Natural killer cell (primary cell): ENCODE measurements around the gene TENT4B. TPM values are rescaled to one million over a fixed set of nuclear protein-coding genes. Genes with fewer than 3 reads are reported as not detected.

ENCODE experiments used
- ATAC-seq, 3 donors: fragments of 150-1000 bp in 2 of 3; fragments of 200-7000 bp in 1 of 3; cut with Tn5 transposase; 1 replicate in 1 of 3; 2 replicates in 2 of 3; pipeline ENCODE4 v1.10.0; 2021; ENCODE audit warnings: mild to moderate bottlenecking in 2 of 3, moderate library complexity in 2 of 3
- DNase-seq, 2 donors: peaks; one replicate each; pipeline versions ENCODE4 v3.0.0 to v3.0.0-alpha.2; 2013 to 2021; ENCODE audit warnings: mixed read lengths in 1 of 2
- H3K27ac ChIP-seq: one replicate; pipeline ENCODE4 v1.5.1; 2013; ENCODE audit warnings: mild to moderate bottlenecking, low read length
- H3K27me3 ChIP-seq: one replicate; pipeline ENCODE4 v1.6.1; 2013; ENCODE audit warnings: low read length; ENCODE audit not compliant: control insufficient read depth, insufficient read depth
- H3K36me3 ChIP-seq: one replicate; pipeline ENCODE4 v1.6.1; 2013; ENCODE audit warnings: low read length; ENCODE audit not compliant: control insufficient read depth, insufficient read depth
- H3K4me1 ChIP-seq: one replicate; pipeline ENCODE4 v1.6.1; 2013; ENCODE audit warnings: low read length; ENCODE audit not compliant: control insufficient read depth, insufficient read depth
- H3K4me3 ChIP-seq: one replicate; pipeline ENCODE4 v1.5.1; 2013; ENCODE audit warnings: low read length
- H3K9me3 ChIP-seq: one replicate; pipeline ENCODE4 v1.6.1; 2013; ENCODE audit warnings: low read length; ENCODE audit not compliant: control insufficient read depth, insufficient read depth
- H3K27ac Mint-ChIP-seq, 2 donors: one replicate each; pipeline ENCODE4 v1.8.0; 2022; ENCODE audit warnings: mild to moderate bottlenecking in 2 of 2, mixed read lengths in 2 of 2, moderate library complexity in 1 of 2
- H3K27me3 Mint-ChIP-seq, 2 donors: one replicate each; pipeline ENCODE4 v1.8.0; 2022; ENCODE audit warnings: low read depth in 2 of 2, mixed read lengths in 2 of 2
- H3K36me3 Mint-ChIP-seq: one replicate; pipeline ENCODE4 v1.8.0; 2022; ENCODE audit warnings: mixed read lengths
- H3K4me1 Mint-ChIP-seq, 2 donors: one replicate each; pipeline ENCODE4 v1.8.0; 2022; ENCODE audit warnings: mixed read lengths in 2 of 2
- H3K4me3 Mint-ChIP-seq: one replicate; pipeline ENCODE4 v1.8.0; 2022; ENCODE audit warnings: mild to moderate bottlenecking, moderate library complexity, mixed read lengths
- H3K9me3 Mint-ChIP-seq, 2 donors: one replicate each; pipeline ENCODE4 v1.8.0; 2022; ENCODE audit warnings: mixed read lengths in 2 of 2
- CTCF ChIP-seq: fragments of 200-600 bp; IDR thresholded peaks from one replicate; pipeline ENCODE4 v1.8.0; 2022; ENCODE audit warnings: antibody characterized with exemption
- WGBS: methylation state at CpG from one replicate; pipeline ENCODE4 v1.1.7; 2013; ENCODE audit warnings: missing lambda C conversion rate; ENCODE audit not compliant: insufficient coverage; 5-methylcytosine and 5-hydroxymethylcytosine counted together
- intact Hi-C: fragments of 100-400 bp; cut with micrococcal nuclease; formaldehyde crosslinking; loops from one replicate; pipeline ENCODE4 v1.14.2; 2022
- total RNA-seq, 4 donors: library from RNA; stranded (reverse); fragments of 120-200 nt in 1 of 4; gene quantifications; one replicate each; pipeline versions ENCODE4 v1.2.3 to v1.2.4, GENCODE V29; 2013 to 2022

The TENT4B gene
- total RNA-seq, 3 donors from 2014 or later (not counting 1 experiment from before 2014, with no cell fraction given), result 37.5 to 48.7 (median 44.4) TPM

GRCh38 chr16:50274326-50275097 is 121.4 kb downstream of the TENT4B start:
- Mint-ChIP-seq H3K27me3 (no peaks in the 10 kb centered on the region), H3K4me3 (peak overlapping the region; percentile 90), H3K27ac (peak overlapping the region; percentile 91 to 99), H3K9me3 (peaks cover 0 to 4% of the 10 kb centered on the region in 2 donors), H3K36me3 (peaks cover 7% of the 10 kb centered on the region), H3K4me1 (peaks cover 87% of the 10 kb centered on the region in 2 donors)
- no peak for TF ChIP-seq CTCF
- DNase-seq, result peak in 1 of 2 donors; percentile 82
- intact Hi-C loops, result loop anchor here (1.0 kb wide), 1 partner anchor 8 kb away; the partner anchor contains the start of gene ADCY7
- Histone ChIP-seq H3K4me1 (peaks cover 96% of the 10 kb centered on the region), H3K27me3 (no peaks in the 10 kb centered on the region), H3K4me3 (peak overlapping the region; percentile 59), H3K27ac (peak overlapping the region; percentile 93), H3K9me3 (no peaks in the 10 kb centered on the region), H3K36me3 (peaks cover 12% of the 10 kb centered on the region)
- ATAC-seq, result peak; percentile 59 to 75 (median 74)
- WGBS, result 5% methylated on average over 18 of the region's 18 CpGs

- ATAC-seq (no peak), DNase-seq (no peak)
- intact Hi-C loops, result no loop called here
These were observed 122.0 kb downstream of the TENT4B start for GRCh38 chr16:50275098-50275415.

DNA sequence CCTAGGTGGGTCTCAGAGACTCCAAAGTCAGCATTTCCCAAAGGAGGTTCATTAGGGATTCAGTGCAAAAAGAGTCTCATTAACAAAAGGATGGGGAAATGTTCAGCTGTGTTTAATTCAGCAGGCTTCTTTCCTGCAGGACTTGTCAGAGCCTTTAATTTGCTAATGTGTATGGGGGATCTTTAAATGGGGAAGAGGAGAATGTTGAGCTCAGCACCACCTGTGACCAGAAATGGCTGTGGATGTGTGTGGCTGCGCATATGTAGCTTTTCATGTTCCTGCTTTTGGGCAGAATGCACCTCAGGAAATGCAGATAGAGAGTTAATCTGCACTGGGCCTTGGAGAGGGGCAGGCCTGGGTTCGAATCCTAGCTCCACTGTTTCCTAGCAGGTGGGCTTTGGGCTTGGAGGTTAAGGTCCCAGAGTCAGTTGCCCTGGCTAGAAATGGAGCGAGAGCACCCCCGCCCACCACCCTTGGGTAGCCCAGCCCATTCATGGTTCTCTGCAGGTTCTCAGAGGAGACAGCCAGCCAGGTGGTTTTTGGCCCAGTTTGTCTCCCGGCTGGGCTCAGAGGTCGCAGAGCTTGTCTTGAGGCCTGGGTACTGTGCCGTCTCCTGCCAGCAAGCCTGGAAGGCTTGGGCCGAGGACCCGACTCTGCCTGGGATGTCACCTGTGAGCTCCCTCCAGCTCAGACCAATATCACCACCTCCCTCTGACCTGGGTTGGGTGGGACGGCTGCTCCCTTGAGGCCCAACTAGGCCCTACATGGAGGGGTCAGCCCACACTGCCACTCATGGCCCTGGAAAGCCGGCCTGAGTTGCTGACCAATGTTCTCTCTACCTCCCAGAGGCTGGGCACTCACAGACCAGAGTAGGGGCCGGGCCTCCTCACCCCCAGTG is 122.6 kb downstream of the TENT4B start:
- H3K4me3 Mint-ChIP-seq, result peak overlapping the region; percentile 90
- peak overlapping the region; percentile 91 to 99 for H3K27ac Mint-ChIP-seq
- 69% methylated on average over 12 of the region's 12 CpGs for WGBS
- H3K27ac ChIP-seq, result peak overlapping the region; percentile 93
- no peak for DNase-seq
- peaks cover 12% of the 10 kb centered on the region for H3K36me3 ChIP-seq
- no peaks in the 10 kb centered on the region for H3K27me3 ChIP-seq
- intact Hi-C loops, result no loop called here
- peaks cover 91% of the 10 kb centered on the region for H3K4me1 ChIP-seq
- H3K4me3 ChIP-seq, result peak overlapping the region; percentile 59
- peaks cover 0 to 4% of the 10 kb centered on the region in 2 donors for H3K9me3 Mint-ChIP-seq
- TF ChIP-seq CTCF, result no peak
- no peaks in the 10 kb centered on the region for H3K27me3 Mint-ChIP-seq
- peaks cover 87% of the 10 kb centered on the region in 2 donors for H3K4me1 Mint-ChIP-seq
- no peak for ATAC-seq
- no peaks in the 10 kb centered on the region for H3K9me3 ChIP-seq
- peaks cover 7% of the 10 kb centered on the region for H3K36me3 Mint-ChIP-seq

More at GRCh38 chr16:50275098-50275415, 122.0 kb downstream of the TENT4B start:
- H3K27me3 Mint-ChIP-seq, result no peaks in the 10 kb centered on the region
- WGBS, result 51% methylated on average over 3 of the region's 3 CpGs
- Histone ChIP-seq H3K4me1 (peaks cover 93% of the 10 kb centered on the region), H3K36me3 (peaks cover 12% of the 10 kb centered on the region), H3K27ac (peak overlapping the region; percentile 93), H3K9me3 (no peaks in the 10 kb centered on the region), H3K4me3 (peak overlapping the region; percentile 59), H3K27me3 (no peaks in the 10 kb centered on the region)
- H3K27ac Mint-ChIP-seq, result peak overlapping the region; percentile 91 to 99
- no peak for TF ChIP-seq CTCF
- peak overlapping the region; percentile 90 for H3K4me3 Mint-ChIP-seq
- H3K36me3 Mint-ChIP-seq, result peaks cover 7% of the 10 kb centered on the region
- peaks cover 0 to 4% of the 10 kb centered on the region in 2 donors for H3K9me3 Mint-ChIP-seq
- peaks cover 87% of the 10 kb centered on the region in 2 donors for H3K4me1 Mint-ChIP-seq
